DOHH2 (cell line): ENCODE results near the gene ZFYVE27.

Source experiments
- H3F3A ChIP-seq: fragments of 200-600 bp; sonication (generic), shearing (Covaris generic); 2 replicates; pipeline ENCODE4 v1.6.0; 2016; ENCODE audit warnings: antibody characterized with exemption, mild to moderate bottlenecking; ENCODE audit not compliant: control insufficient read depth, insufficient read depth
- H3K27ac ChIP-seq: fragments of 200-600 bp; sonication (generic); 2 replicates; pipeline ENCODE4 v1.5.1; 2014; ENCODE audit warnings: low read depth, mild to moderate bottlenecking, low read length, moderate library complexity
- H3K27me3 ChIP-seq: fragments of 200-600 bp; sonication (generic); 2 replicates; pipeline ENCODE4 v1.6.1; 2014; ENCODE audit warnings: mild to moderate bottlenecking, low read length, mixed read lengths; ENCODE audit not compliant: control insufficient read depth
- H3K36me3 ChIP-seq: fragments of 200-600 bp; sonication (generic); 2 replicates; pipeline ENCODE4 v1.6.1; 2014; ENCODE audit warnings: mild to moderate bottlenecking, low read length, moderate library complexity, mixed read lengths; ENCODE audit not compliant: control insufficient read depth
- H3K4me1 ChIP-seq: fragments of 200-600 bp; sonication (generic); 2 replicates; pipeline ENCODE4 v1.6.1; 2014; ENCODE audit warnings: mild to moderate bottlenecking, low read length, mixed read lengths; ENCODE audit not compliant: control insufficient read depth
- H3K4me2 ChIP-seq: fragments of 200-600 bp; sonication (generic); 2 replicates; pipeline ENCODE4 v1.6.0; 2014; ENCODE audit warnings: mild to moderate bottlenecking, low read length, moderate library complexity
- H3K4me3 ChIP-seq: fragments of 200-600 bp; sonication (generic); 2 replicates; pipeline ENCODE4 v1.5.1; 2014; ENCODE audit warnings: mild to moderate bottlenecking, low read length, mixed read lengths
- H3K79me2 ChIP-seq: fragments of 200-600 bp; sonication (generic); 2 replicates; pipeline ENCODE4 v1.6.1; 2014; ENCODE audit warnings: mild to moderate bottlenecking, low read length, mixed read lengths; ENCODE audit not compliant: control insufficient read depth
- H3K9me2 ChIP-seq: fragments of 200-600 bp; sonication (generic); replicated peaks from 2 replicates; pipeline ENCODE4 v1.6.1; 2014; ENCODE audit warnings: mild to moderate bottlenecking, low read length, mixed read lengths; ENCODE audit not compliant: control insufficient read depth
- H3K9me3 ChIP-seq: fragments of 200-600 bp; sonication (generic); 2 replicates; pipeline ENCODE4 v1.6.1; 2014; ENCODE audit warnings: antibody characterized with exemption, low read length, mixed read lengths; ENCODE audit not compliant: control insufficient read depth, insufficient read depth
- H4K20me1 ChIP-seq: fragments of 200-600 bp; sonication (generic); 2 replicates; pipeline ENCODE4 v1.6.0; 2014; ENCODE audit warnings: low read depth, mild to moderate bottlenecking, antibody characterized with exemption, low read length, moderate library complexity; ENCODE audit not compliant: control insufficient read depth, insufficient read depth
- CTCF ChIP-seq: fragments of 200-600 bp; sonication (generic); IDR thresholded peaks from one replicate; pipeline ENCODE4 v1.5.1; 2014; ENCODE audit warnings: antibody characterized with exemption, mild to moderate bottlenecking, low read depth, low read length; ENCODE audit not compliant: poor library complexity, severe bottlenecking
- EZH2phosphoT487 ChIP-seq: fragments of 200-600 bp; sonication (generic); IDR thresholded peaks from 2 replicates; pipeline ENCODE4 v1.6.1; 2017; ENCODE audit warnings: borderline replicate concordance, mild to moderate bottlenecking, antibody characterized with exemption, low read length, moderate library complexity, mixed read lengths

The ZFYVE27 gene

GRCh38 chr10:97731346-97732051 is 5.4 kb upstream of the ZFYVE27 start:
- no peak overlapping the region for H3K27ac ChIP-seq
- no peaks in the 10 kb centered on the region for H3K27me3 ChIP-seq
- H3K4me2 ChIP-seq = no peak overlapping the region
- H3K9me3 ChIP-seq = peaks cover 3% of the 10 kb centered on the region; the same call in 1 of the 2 replicates
- no peak for TF ChIP-seq EZH2phosphoT487
- TF ChIP-seq CTCF = peak; percentile 77
- H3K4me1 ChIP-seq = peaks cover 11% of the 10 kb centered on the region
- no peaks in the 10 kb centered on the region for H4K20me1 ChIP-seq
- no peaks in the 10 kb centered on the region for H3K9me2 ChIP-seq
- no peak overlapping the region for H3K4me3 ChIP-seq
- peaks cover 8% of the 10 kb centered on the region for H3F3A ChIP-seq
- H3K36me3 ChIP-seq = no peaks in the 10 kb centered on the region
- H3K79me2 ChIP-seq = no peaks in the 10 kb centered on the region

GRCh38 chr10:97732052-97732359 is 4.9 kb upstream of the ZFYVE27 start:
- Histone ChIP-seq H4K20me1 (no peaks in the 10 kb centered on the region), H3K27me3 (no peaks in the 10 kb centered on the region), H3K9me2 (no peaks in the 10 kb centered on the region), H3K9me3 (peaks cover 3% of the 10 kb centered on the region; the same call in 1 of the 2 replicates), H3K79me2 (peaks cover under 1% of the 10 kb centered on the region), H3K4me3 (no peak overlapping the region), H3K4me1 (peaks cover 15% of the 10 kb centered on the region), H3K27ac (no peak overlapping the region), H3K36me3 (no peaks in the 10 kb centered on the region), H3K4me2 (no peak overlapping the region), H3F3A (peaks cover 8% of the 10 kb centered on the region)
- TF ChIP-seq CTCF (peak; percentile 17), EZH2phosphoT487 (no peak)

- peaks cover 7% of the 10 kb centered on the region; the same call in 1 of the 2 replicates for H4K20me1 ChIP-seq
- H3K9me3 ChIP-seq = peaks cover 3% of the 10 kb centered on the region; the same call in 1 of the 2 replicates
- no peaks in the 10 kb centered on the region for H3K27me3 ChIP-seq
- H3K4me1 ChIP-seq = peaks cover 21% of the 10 kb centered on the region
- no peaks in the 10 kb centered on the region for H3K9me2 ChIP-seq
- H3K27ac ChIP-seq = no peak overlapping the region
- peaks cover 11% of the 10 kb centered on the region for H3K36me3 ChIP-seq
- H3K4me3 ChIP-seq = no peak overlapping the region
- TF ChIP-seq CTCF (no peak), EZH2phosphoT487 (no peak)
- H3K79me2 ChIP-seq = peaks cover 13% of the 10 kb centered on the region
- H3F3A ChIP-seq = peaks cover 8% of the 10 kb centered on the region
- H3K4me2 ChIP-seq = no peak overlapping the region
Measured at GRCh38 chr10:97733256-97733655, 3.7 kb upstream of the ZFYVE27 start.
